Esophagus muscularis mucosa (tissue), 3 donors: ENCODE measurements around the gene HYDIN.
"Not testable (repeated sequence)": the region's sequence is repeated elsewhere in the genome, so short reads cannot be mapped to it uniquely, and the experiment has no call there.

Experiments used
- POLR2A ChIP-seq: fragments of 450-650 bp; IDR thresholded peaks from one replicate; pipeline ENCODE4 v1.6.1; 2017; ENCODE audit warnings: antibody characterized with exemption, moderate library complexity, mild to moderate bottlenecking, low read depth
- TF ChIP-seq, protein P1 (sequence below), 3 experiments: fragments of 200-600 bp in 2 of 3; fragments of 450-650 bp in 1 of 3; sonication (generic) in 2 of 3; IDR thresholded peaks; one replicate each; pipeline ENCODE4 v1.5.1; 2017 to 2019; ENCODE audit warnings: antibody characterized with exemption in 3 of 3, mild to moderate bottlenecking in 2 of 3, moderate library complexity in 1 of 3

DNA sequence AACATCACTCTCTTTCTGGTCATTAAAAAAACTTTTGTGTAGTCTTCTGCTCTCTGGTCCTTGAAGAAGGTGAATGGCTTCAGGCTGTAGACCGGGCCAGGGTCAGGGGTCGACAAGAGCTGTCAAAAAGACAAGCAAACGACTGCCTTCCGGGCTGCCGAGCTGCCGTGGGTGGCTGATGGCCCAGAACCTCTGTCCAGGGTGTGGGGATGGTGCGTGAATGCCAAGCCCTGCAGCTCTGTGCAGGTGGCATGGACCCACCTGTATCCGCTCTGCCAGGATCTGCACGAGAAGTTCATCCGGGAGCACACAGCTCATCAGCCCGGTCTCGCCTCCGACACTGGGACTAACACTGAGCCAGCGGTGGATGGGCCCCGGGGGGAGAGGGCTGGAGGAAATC, 287.0 kb downstream of the HYDIN start:
- TF ChIP-seq, protein P1, sequence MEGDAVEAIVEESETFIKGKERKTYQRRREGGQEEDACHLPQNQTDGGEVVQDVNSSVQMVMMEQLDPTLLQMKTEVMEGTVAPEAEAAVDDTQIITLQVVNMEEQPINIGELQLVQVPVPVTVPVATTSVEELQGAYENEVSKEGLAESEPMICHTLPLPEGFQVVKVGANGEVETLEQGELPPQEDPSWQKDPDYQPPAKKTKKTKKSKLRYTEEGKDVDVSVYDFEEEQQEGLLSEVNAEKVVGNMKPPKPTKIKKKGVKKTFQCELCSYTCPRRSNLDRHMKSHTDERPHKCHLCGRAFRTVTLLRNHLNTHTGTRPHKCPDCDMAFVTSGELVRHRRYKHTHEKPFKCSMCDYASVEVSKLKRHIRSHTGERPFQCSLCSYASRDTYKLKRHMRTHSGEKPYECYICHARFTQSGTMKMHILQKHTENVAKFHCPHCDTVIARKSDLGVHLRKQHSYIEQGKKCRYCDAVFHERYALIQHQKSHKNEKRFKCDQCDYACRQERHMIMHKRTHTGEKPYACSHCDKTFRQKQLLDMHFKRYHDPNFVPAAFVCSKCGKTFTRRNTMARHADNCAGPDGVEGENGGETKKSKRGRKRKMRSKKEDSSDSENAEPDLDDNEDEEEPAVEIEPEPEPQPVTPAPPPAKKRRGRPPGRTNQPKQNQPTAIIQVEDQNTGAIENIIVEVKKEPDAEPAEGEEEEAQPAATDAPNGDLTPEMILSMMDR (IDR thresholded peaks at IDR 0.05): not testable (repeated sequence)
- not testable (repeated sequence) for TF ChIP-seq POLR2A
